Activated CD4-positive, alpha-beta memory T cell treated with anti-CD3 and anti-CD28 coated beads for 36 hours (primary cell): ENCODE data around the gene NTMT1. TPM values are rescaled to one million over a fixed set of nuclear protein-coding genes. Genes with fewer than 3 reads are reported as not detected.

ENCODE experiments used
- CTCF ChIA-PET: fragments of 350-600 bp; sonication (Branson Sonifier 250); formaldehyde crosslinking; loops from one replicate; lab custom pipeline; 2021; ENCODE audit warnings: antibody characterized with exemption, inconsistent platforms; lab: Charles Lee
- POLR2A ChIA-PET: fragments of 350-600 bp; sonication (Branson Sonifier 250); formaldehyde crosslinking; loops from one replicate; lab custom pipeline; 2021; ENCODE audit warnings: antibody characterized with exemption; lab: Charles Lee
- DNase-seq: peaks from one replicate; pipeline ENCODE4 v3.0.0-alpha.2; 2020
- H3K27ac Mint-ChIP-seq: one replicate; pipeline ENCODE4 v1.8.0; 2021; ENCODE audit warnings: mixed read lengths
- H3K27me3 Mint-ChIP-seq: one replicate; pipeline ENCODE4 v1.8.0; 2021; ENCODE audit warnings: mixed read lengths
- H3K36me3 Mint-ChIP-seq: one replicate; pipeline ENCODE4 v1.8.0; 2021; ENCODE audit warnings: mixed read lengths
- H3K4me1 Mint-ChIP-seq: one replicate; pipeline ENCODE4 v1.8.0; 2021; ENCODE audit warnings: low read depth, mixed read lengths
- H3K4me3 Mint-ChIP-seq: one replicate; pipeline ENCODE4 v1.8.0; 2021; ENCODE audit warnings: mild to moderate bottlenecking, mixed read lengths
- H3K9me3 Mint-ChIP-seq: one replicate; pipeline ENCODE4 v1.8.0; 2021; ENCODE audit warnings: mixed read lengths
- intact Hi-C: fragments of 100-400 bp; cut with micrococcal nuclease; formaldehyde crosslinking; loops from one replicate; pipeline ENCODE4 v1.15.1; 2023
- total RNA-seq, 2 experiments: library from RNA; stranded (reverse); gene quantifications; one replicate each; pipeline ENCODE4 v1.2.3, GENCODE V29; 2021

The NTMT1 gene
- total RNA-seq, 2 experiments from 2014 or later = 59.9 to 64.6 TPM

GRCh38 chr9:129619787-129620668 is 5.9 kb upstream of the NTMT1 start:
- no peak overlapping the region for H3K27ac Mint-ChIP-seq
- H3K9me3 Mint-ChIP-seq = no peaks in the 10 kb centered on the region
- H3K27me3 Mint-ChIP-seq = peaks cover 22% of the 10 kb centered on the region
- H3K4me3 Mint-ChIP-seq = no peak overlapping the region
- CTCF ChIA-PET = interaction anchor here (1.0 to 8.5 kb wide), 6 partner anchors 9 to 488 kb away, joined by 3 to 147 read pairs (median 6); partner anchors contain the start of gene IER5L
- intact Hi-C loops = no loop called here
- peaks cover 10% of the 10 kb centered on the region for H3K4me1 Mint-ChIP-seq
- POLR2A ChIA-PET = no interaction called here
- DNase-seq = no peak
- H3K36me3 Mint-ChIP-seq = no peaks in the 10 kb centered on the region

- ChIA-PET CTCF (interaction anchor here (0.7 to 8.5 kb wide), 6 partner anchors 10 to 489 kb away, joined by 3 to 147 read pairs (median 6); partner anchors contain the start of gene IER5L), POLR2A (no interaction called here)
- Mint-ChIP-seq H3K27me3 (peaks cover 22% of the 10 kb centered on the region), H3K36me3 (no peaks in the 10 kb centered on the region), H3K9me3 (no peaks in the 10 kb centered on the region), H3K27ac (no peak within 1 kb of the TSS), H3K4me3 (peak within 1 kb of the TSS; percentile 12), H3K4me1 (peaks cover 15% of the 10 kb centered on the region)
- intact Hi-C loops = no loop called here
- DNase-seq = no peak
Measured at GRCh38 chr9:129620669-129621295, 5.2 kb upstream of the NTMT1 start, which contains the start of gene C9orf50. C9orf50 (minus strand) TSS chr9:129621101; CDS start chr9:129620574, 527 bp downstream.

GRCh38 chr9:129623331-129623730 is 2.6 kb upstream of the NTMT1 start:
- ChIA-PET POLR2A (no interaction called here), CTCF (interaction anchor here (0.7 to 8.5 kb wide), 12 partner anchors 10 to 512 kb away, joined by 4 to 147 read pairs (median 9); partner anchors contain the start of genes CRAT and PTPA)
- Mint-ChIP-seq H3K4me3 (no peak overlapping the region), H3K9me3 (no peaks in the 10 kb centered on the region), H3K36me3 (peaks cover 8% of the 10 kb centered on the region), H3K27ac (no peak overlapping the region), H3K27me3 (peaks cover 21% of the 10 kb centered on the region), H3K4me1 (peaks cover 31% of the 10 kb centered on the region)
- intact Hi-C loops = no loop called here
- no peak for DNase-seq

GRCh38 chr9:129624168-129624759 is 1.7 kb upstream of the NTMT1 start:
- intact Hi-C loops = loop anchor here (1.0 kb wide), 2 partner anchors 13 to 484 kb away; no protein-coding TSS in a partner anchor
- peaks cover 16% of the 10 kb centered on the region for H3K27me3 Mint-ChIP-seq
- peaks cover 14% of the 10 kb centered on the region for H3K36me3 Mint-ChIP-seq
- ChIA-PET POLR2A (interaction anchor here (0.8 to 1.6 kb wide), 9 partner anchors 10 to 490 kb away, joined by 3 to 6 read pairs (median 3); partner anchors contain the start of gene IER5L), CTCF (interaction anchor here (0.5 to 8.5 kb wide), 39 partner anchors 8 to 864 kb away, joined by 3 to 147 read pairs (median 4); partner anchors contain the start of genes ASB6, CRAT, IER5L and PTPA)
- H3K27ac Mint-ChIP-seq = peak overlapping the region; percentile 71
- no peaks in the 10 kb centered on the region for H3K9me3 Mint-ChIP-seq
- DNase-seq = peak; percentile 84
- peaks cover 40% of the 10 kb centered on the region for H3K4me1 Mint-ChIP-seq
- H3K4me3 Mint-ChIP-seq = peak overlapping the region; percentile 73

- intact Hi-C loops = loop anchor here (1.0 kb wide), 2 partner anchors 14 to 485 kb away; no protein-coding TSS in a partner anchor
- Mint-ChIP-seq H3K27ac (peak overlapping the region; percentile 82), H3K27me3 (peaks cover 12% of the 10 kb centered on the region), H3K4me3 (peak overlapping the region; percentile 73), H3K9me3 (no peaks in the 10 kb centered on the region), H3K36me3 (peaks cover 14% of the 10 kb centered on the region), H3K4me1 (peaks cover 46% of the 10 kb centered on the region)
- DNase-seq = peak; percentile 54
- CTCF ChIA-PET = interaction anchor here (0.6 to 8.5 kb wide), 31 partner anchors 8 to 576 kb away, joined by 3 to 147 read pairs (median 5); partner anchors contain the start of genes ASB6, CRAT, IER5L and PTPA
- POLR2A ChIA-PET = interaction anchor here (0.8 to 1.6 kb wide), 8 partner anchors 11 to 490 kb away, joined by 3 to 6 read pairs (median 4); partner anchors contain the start of gene IER5L
Measured at GRCh38 chr9:129624947-129625346, 1.0 kb upstream of the NTMT1 start.

GRCh38 chr9:129626625-129627284 is 792 bp downstream of the NTMT1 start:
- peaks cover 3% of the 10 kb centered on the region for H3K27me3 Mint-ChIP-seq
- H3K36me3 Mint-ChIP-seq = peaks cover 14% of the 10 kb centered on the region
- H3K4me1 Mint-ChIP-seq = peaks cover 64% of the 10 kb centered on the region
- ChIA-PET POLR2A (interaction anchor here (0.9 to 1.3 kb wide), 2 partner anchors 13 to 486 kb away, joined by 4 read pairs; no protein-coding TSS in a partner anchor), CTCF (interaction anchor here (1.5 to 8.5 kb wide), 9 partner anchors 13 to 495 kb away, joined by 4 to 147 read pairs (median 24); partner anchors contain the start of genes ASB6 and IER5L)
- peak overlapping the region; percentile 77 for H3K4me3 Mint-ChIP-seq
- peak overlapping the region; percentile 91 for H3K27ac Mint-ChIP-seq
- intact Hi-C loops = loop anchor here (2.0 kb wide), 3 partner anchors 16 to 590 kb away; partner anchors contain the start of genes ASB6, IER5L and MIGA2
- peak; percentile 50 for DNase-seq
- no peaks in the 10 kb centered on the region for H3K9me3 Mint-ChIP-seq

- intact Hi-C loops = loop anchor here (2.0 kb wide), 3 partner anchors 15 to 591 kb away; partner anchors contain the start of genes ASB6, IER5L and MIGA2
- DNase-seq = no peak
- Mint-ChIP-seq H3K4me3 (peak overlapping the region; percentile 77), H3K36me3 (peaks cover 18% of the 10 kb centered on the region), H3K4me1 (peaks cover 74% of the 10 kb centered on the region), H3K27ac (peak overlapping the region; percentile 91), H3K27me3 (no peaks in the 10 kb centered on the region), H3K9me3 (no peaks in the 10 kb centered on the region)
- ChIA-PET CTCF (interaction anchor here (1.5 to 8.5 kb wide), 8 partner anchors 13 to 496 kb away, joined by 4 to 147 read pairs (median 12); partner anchors contain the start of genes ASB6 and IER5L), POLR2A (interaction anchor here (0.9 to 1.3 kb wide), 2 partner anchors 12 to 487 kb away, joined by 4 read pairs; no protein-coding TSS in a partner anchor)
Measured at GRCh38 chr9:129627556-129628440, 1.8 kb downstream of the NTMT1 start.

GRCh38 chr9:129628709-129629108 is 2.7 kb downstream of the NTMT1 start:
- H3K36me3 Mint-ChIP-seq = peaks cover 19% of the 10 kb centered on the region
- H3K9me3 Mint-ChIP-seq = no peaks in the 10 kb centered on the region
- peaks cover 74% of the 10 kb centered on the region for H3K4me1 Mint-ChIP-seq
- H3K27me3 Mint-ChIP-seq = no peaks in the 10 kb centered on the region
- no peak for DNase-seq
- H3K4me3 Mint-ChIP-seq = no peak overlapping the region
- CTCF ChIA-PET = interaction anchor here (1.0 to 7.7 kb wide), 3 partner anchors 12 to 490 kb away, joined by 3 to 70 read pairs (median 4); partner anchors contain the start of gene ASB6
- intact Hi-C loops = no loop called here
- POLR2A ChIA-PET = no interaction called here
- peak overlapping the region; percentile 30 for H3K27ac Mint-ChIP-seq

GRCh38 chr9:129629251-129629820 is 3.4 kb downstream of the NTMT1 start:
- DNase-seq = no peak
- Mint-ChIP-seq H3K27ac (peak overlapping the region; percentile 30), H3K9me3 (no peaks in the 10 kb centered on the region), H3K27me3 (no peaks in the 10 kb centered on the region), H3K36me3 (peaks cover 20% of the 10 kb centered on the region), H3K4me1 (peaks cover 70% of the 10 kb centered on the region), H3K4me3 (no peak overlapping the region)
- CTCF ChIA-PET = interaction anchor here (1.0 to 7.7 kb wide), 3 partner anchors 11 to 491 kb away, joined by 3 to 70 read pairs (median 4); partner anchors contain the start of gene ASB6
- POLR2A ChIA-PET = no interaction called here
- intact Hi-C loops = no loop called here
